K562 (cell line): Measurements from ENCODE around the gene CAPN10. TPM values are rescaled to one million over a fixed set of nuclear protein-coding genes. Genes with fewer than 3 reads are reported as not detected.

Experiments
- ATAC-seq: fragments of 200-7000 bp; cut with Tn5 transposase; 3 replicates; pipeline ENCODE4 v1.9.1; 2020; ENCODE audit warnings: moderate library complexity
- BruUV-seq: library from RNA; stranded (reverse); fragments of 400-500 nt; replicated peaks from 2 replicates; lab custom pipeline; 2021; lab: Mats Ljungman, UMichigan
- CTCF ChIA-PET: fragments of 300-600 bp; formaldehyde crosslinking; extraction: SDS; loops from one replicate; lab custom pipeline; 2021; ENCODE audit warnings: low intra/inter-chr PET ratio; lab: Yijun Ruan, JAX
- POLR2A ChIA-PET: fragments of 300-600, 350-650 bp; sonication (Branson Sonifier 250); formaldehyde crosslinking; extraction: SDS; loops from one replicate; lab custom pipeline; 2021; ENCODE audit warnings: antibody characterized with exemption, inconsistent platforms; lab: Yijun Ruan, JAX
- DNase-seq, 4 experiments: peaks; one replicate each; pipeline versions ENCODE4 v3.0.0 to v3.0.0-alpha.2; 2011 to 2018; ENCODE audit warnings: low spot score in 3 of 4, mixed read lengths in 3 of 4; ENCODE audit errors: extremely low read depth in 1 of 4
- FAIRE-seq: peaks from 2 replicates; lab custom pipeline; 2011; peaks lifted over from hg19 to GRCh38; lab: Jason Lieb, UNC
- H2AFZ ChIP-seq: 2 replicates; pipeline ENCODE4 v1.6.0; 2011; ENCODE audit warnings: low read depth, low read length, control low read depth, inconsistent platforms
- H3K27ac ChIP-seq: fragments of 200-600 bp; 3 replicates; pipeline ENCODE4 v1.8.0; 2011; ENCODE audit warnings: low read depth, mild to moderate bottlenecking, control low read depth, inconsistent platforms, low read length, moderate library complexity, mixed read lengths; ENCODE audit errors: extremely low read depth
- H3K27me3 ChIP-seq, 2 experiments: fragments of 300-600 bp in 1 of 2; 2 replicates in 1 of 2; 3 replicates in 1 of 2; pipeline versions ENCODE4 v1.6.0 to v1.8.0; 2011; ENCODE audit warnings: inconsistent platforms in 2 of 2, low read length in 2 of 2, mild to moderate bottlenecking in 1 of 2, mixed read lengths in 1 of 2, moderate library complexity in 1 of 2; ENCODE audit not compliant: control insufficient read depth in 2 of 2, insufficient read depth in 2 of 2
- H3K36me3 ChIP-seq: fragments of 300-600 bp; 3 replicates; pipeline ENCODE4 v1.8.0; 2011; ENCODE audit warnings: mild to moderate bottlenecking, low read length, inconsistent platforms; ENCODE audit not compliant: control insufficient read depth, insufficient read depth
- H3K4me1 ChIP-seq, 2 experiments: fragments of 200-600 bp in 1 of 2; replicated peaks in 1 of 2; 2 replicates in 1 of 2; 3 replicates in 1 of 2; pipeline versions ENCODE4 v1.5.1 to v1.8.0; 2011; ENCODE audit warnings: inconsistent platforms in 2 of 2, low read length in 2 of 2, mild to moderate bottlenecking in 1 of 2, mixed read lengths in 1 of 2, moderate library complexity in 1 of 2; ENCODE audit not compliant: control insufficient read depth in 2 of 2, insufficient read depth in 2 of 2
- H3K4me2 ChIP-seq: 2 replicates; pipeline ENCODE4 v1.6.1; 2011; ENCODE audit warnings: low read length, control low read depth, inconsistent platforms, mixed read lengths; ENCODE audit not compliant: insufficient read depth
- H3K4me3 ChIP-seq: fragments of 200-600 bp; sonication (generic), shearing (Covaris generic); 2 replicates; pipeline ENCODE4 v1.5.1; 2016; ENCODE audit warnings: control low read depth, inconsistent platforms
- H3K79me2 ChIP-seq: fragments of 200-600 bp; 3 replicates; pipeline ENCODE4 v1.8.0; 2011; ENCODE audit warnings: low read length, inconsistent platforms; ENCODE audit not compliant: control insufficient read depth, insufficient read depth
- H3K9ac ChIP-seq, 2 experiments: 2 replicates each; pipeline versions ENCODE4 v1.6.0 to v1.6.1; 2011; ENCODE audit warnings: low read depth in 2 of 2, low read length in 2 of 2, control low read depth in 1 of 2, inconsistent platforms in 1 of 2, mild to moderate bottlenecking in 1 of 2, mixed read lengths in 1 of 2; ENCODE audit not compliant: insufficient read depth in 1 of 2
- H3K9me1 ChIP-seq: one replicate; pipeline ENCODE4 v1.6.0; 2011; ENCODE audit warnings: inconsistent platforms, mild to moderate bottlenecking, low read length, moderate library complexity; ENCODE audit not compliant: control insufficient read depth, insufficient read depth
- H3K9me3 ChIP-seq: replicated peaks from 2 replicates; pipeline ENCODE4 v1.5.1; 2011; ENCODE audit warnings: low read depth, low read length, inconsistent platforms; ENCODE audit not compliant: control insufficient read depth, insufficient read depth
- H4K20me1 ChIP-seq: replicated peaks from 2 replicates; pipeline ENCODE4 v1.6.1; 2011; ENCODE audit warnings: low read length, inconsistent platforms, mixed read lengths; ENCODE audit not compliant: control insufficient read depth, insufficient read depth
- CREM ChIP-seq: IDR thresholded peaks from 2 replicates; pipeline ENCODE4 v1.6.1; 2014; ENCODE audit warnings: antibody characterized with exemption, low read depth
- DACH1 ChIP-seq: fragments of 450-650 bp; IDR thresholded peaks from 2 replicates; pipeline ENCODE4 v1.6.1; 2018; ENCODE audit not compliant: partially characterized antibody
- E2F5 ChIP-seq: sonication (generic); formaldehyde crosslinking; IDR thresholded peaks from 2 replicates; pipeline ENCODE4 v1.8.0; 2022; ENCODE audit warnings: mild to moderate bottlenecking, missing genetic modification reagents
- HLTF ChIP-seq: fragments of 450-650 bp; IDR thresholded peaks from 2 replicates; pipeline ENCODE4 v1.6.1; 2016
- KLF1 ChIP-seq: fragments of 450-650 bp; IDR thresholded peaks from 2 replicates; pipeline ENCODE4 v1.6.1; 2016; ENCODE audit warnings: missing genetic modification characterization, missing compliant biosample characterization
- MBD2 ChIP-seq: sonication (generic); IDR thresholded peaks from 2 replicates; pipeline ENCODE4 v1.6.1; 2016; ENCODE audit warnings: low read depth, borderline replicate concordance
- MLX ChIP-seq, 2 experiments: fragments of 450-650 bp in 1 of 2; sonication (generic) in 1 of 2; formaldehyde crosslinking; conservative IDR thresholded peaks; 2 replicates each; pipeline versions ENCODE4 v1.4.0 to v1.8.1; 2020 to 2022; ENCODE audit warnings: mild to moderate bottlenecking in 1 of 2, missing genetic modification reagents in 1 of 2
- PCBP1 ChIP-seq: fragments of 200-400 bp; formaldehyde crosslinking; IDR thresholded peaks from 2 replicates; pipeline ENCODE4 v1.6.1; 2018; ENCODE audit warnings: mild to moderate bottlenecking, low read depth, low read length; ENCODE audit not compliant: poor library complexity, severe bottlenecking
- PML ChIP-seq: IDR thresholded peaks from 2 replicates; pipeline ENCODE4 v1.6.1; 2012; ENCODE audit warnings: low read length, inconsistent platforms
- RBBP5 ChIP-seq: fragments of 200-600 bp; sonication (generic); IDR thresholded peaks from 2 replicates; pipeline ENCODE4 v1.6.1; 2012; ENCODE audit warnings: borderline replicate concordance, mild to moderate bottlenecking, low read length, control low read depth, inconsistent platforms; ENCODE audit not compliant: insufficient read depth, poor library complexity, severe bottlenecking
- SIRT6 ChIP-seq: IDR thresholded peaks from one replicate; pipeline ENCODE4 v1.6.1; 2012; ENCODE audit warnings: low read depth, mild to moderate bottlenecking, control low read depth, inconsistent platforms, low read length, moderate library complexity
- SMARCA5 ChIP-seq: fragments of 450-650 bp; IDR thresholded peaks from 2 replicates; pipeline ENCODE4 v1.6.1; 2016
- ZFP36 ChIP-seq: fragments of 150-350 bp; IDR thresholded peaks from 2 replicates; pipeline ENCODE4 v1.6.1; 2018; ENCODE audit warnings: low read length, low read depth; ENCODE audit not compliant: partially characterized antibody
- WGBS: fragments of 100-300 bp; shearing (Covaris generic); methylation state at CpG from one replicate; pipeline ENCODE4 v1.1.6; 2016; ENCODE audit warnings: low coverage, mixed read lengths; ENCODE audit not compliant: insufficient coverage; ENCODE audit errors: missing lambda C conversion rate; 5-methylcytosine and 5-hydroxymethylcytosine counted together
- in situ Hi-C: fragments of 300-500 bp; cut with MboI; formaldehyde crosslinking; loops from 4 replicates; pipeline ENCODE4 v1.15.0; 2018; ENCODE audit warnings: inconsistent platforms, mixed read lengths
- intact Hi-C: fragments of 100-400 bp; cut with micrococcal nuclease; formaldehyde crosslinking; loops from 2 replicates; pipeline ENCODE4 v1.14.2; 2022
- polyA plus RNA-seq, 8 experiments: library from polyadenylated mRNA; depleted of rRNA in 4 of 8; stranded (reverse) in 5 of 8; unstranded in 3 of 8; fragments of >200 nt; fragmentation: Nextera tagmentation in 2 of 8; fragmentation: Illumina TruSeq in 1 of 8; extraction: Ambion mirVana in 2 of 8; extraction: Trizol in 1 of 8; gene quantifications; 2 replicates each; pipeline versions ENCODE4 v1.2.1 to v1.2.3, GENCODE V29; 2011 to 2014; ENCODE audit warnings: inconsistent platforms in 1 of 8, missing spikeins in 1 of 8
- total RNA-seq, 7 experiments: library from RNA; depleted of rRNA in 6 of 7; stranded (reverse); fragments of >200 nt in 6 of 7; fragmentation: Illumina TruSeq in 2 of 7; extraction: Trizol in 2 of 7; gene quantifications; 2 replicates each; pipeline versions ENCODE4 v1.2.1 to v1.2.3, GENCODE V29; 2011 to 2021; ENCODE audit warnings: low replicate concordance in 1 of 7

Gene CAPN10
- total and polyA plus RNA-seq, 9 of the 15 experiments (the other 6 are each of a cell fraction or from before 2014, with no cell fraction given) = 0.08 to 26.1 (median 8.4) TPM

GRCh38 chr2:240629968-240630770, 43.6 kb downstream of the CAPN10 start (continued):
- no peak for TF ChIP-seq PML
- no peak for TF ChIP-seq RBBP5
- TF ChIP-seq PCBP1 = no peak
- TF ChIP-seq CREM = no peak
- TF ChIP-seq HLTF = no peak
- TF ChIP-seq SIRT6 = no peak
- no peak for TF ChIP-seq MLX (CRISPR knock-in tag; conservative IDR thresholded peaks at IDR 0.05)

- ChIA-PET POLR2A (no interaction called here), CTCF (no interaction called here)
- BruUV-seq = no TSS peak
- no peaks in the 10 kb centered on the region for H4K20me1 ChIP-seq
- in situ Hi-C loops = no loop called here
- ATAC-seq (no peak), FAIRE-seq (no peak), DNase-seq (no peak)
- H3K27ac ChIP-seq = no peak overlapping the region
- no peak overlapping the region for H3K4me2 ChIP-seq
- no peaks in the 10 kb centered on the region for H3K79me2 ChIP-seq
- H3K36me3 ChIP-seq = no peaks in the 10 kb centered on the region
- 11% methylated on average over 6 of the region's 21 CpGs for WGBS
- no peak overlapping the region for H3K9ac ChIP-seq
- peaks cover 0 to 16% of the 10 kb centered on the region in 2 experiments; a peak in 2 of 5 replicates for H3K27me3 ChIP-seq
- 0 out of 2 replicates have a peak, but pooled peaks cover 1% of the 10 kb centered on the region for H3K9me3 ChIP-seq
- peaks cover 0 to 9% of the 10 kb centered on the region in 2 experiments; a peak in 2 of 5 replicates for H3K4me1 ChIP-seq
- intact Hi-C loops = no loop called here
- H2AFZ ChIP-seq = no peak overlapping the region
- TF ChIP-seq DACH1 (no peak), MBD2 (no peak), ZFP36 (no peak), E2F5 (CRISPR knock-in tag) (no peak), KLF1 (tag) (no peak), SMARCA5 (no peak)
- TF ChIP-seq, all 486 proteins: peak for 0
- H3K4me3 ChIP-seq = no peak overlapping the region
- H3K9me1 ChIP-seq = no peaks in the 10 kb centered on the region
Measured at GRCh38 chr2:240630771-240631547, 44.4 kb downstream of the CAPN10 start.
